OCI-M2 (cell line): ENCODE results near the gene DNAJC30.

Experiments
- DNase-seq: peaks from one replicate; lab custom pipeline; 2025; ENCODE audit not compliant: unreplicated experiment; lab: John Stamatoyannopoulos, UW

Gene DNAJC30

GRCh38 chr7:73649576-73649975 lies 33.7 kb downstream of the DNAJC30 start:
- no peak for DNase-seq

- no peak for DNase-seq
These were observed 34.5 kb downstream of the DNAJC30 start for GRCh38 chr7:73648593-73649332.

GRCh38 chr7:73647725-73648592 lies 35.3 kb downstream of the DNAJC30 start:
- no peak for DNase-seq

GRCh38 chr7:73646785-73647724 lies 36.2 kb downstream of the DNAJC30 start:
- DNase-seq: no peak

GRCh38 chr7:73645643-73646174 lies 37.5 kb downstream of the DNAJC30 start:
- no peak for DNase-seq

GRCh38 chr7:73644688-73645286 lies 38.5 kb downstream of the DNAJC30 start:
- no peak for DNase-seq

- DNase-seq: no peak
These were observed 40.4 kb downstream of the DNAJC30 start for GRCh38 chr7:73642834-73643233.

GRCh38 chr7:73638911-73639310 lies 44.3 kb downstream of the DNAJC30 start:
- DNase-seq: no peak

GRCh38 chr7:73635428-73636200 lies 47.6 kb downstream of the DNAJC30 start:
- no peak for DNase-seq

- no peak for DNase-seq
These were observed 49.4 kb downstream of the DNAJC30 start for GRCh38 chr7:73633844-73634243.

- no peak for DNase-seq
These were observed 49.9 kb downstream of the DNAJC30 start for GRCh38 chr7:73633323-73633722.

GRCh38 chr7:73631558-73631957 lies 51.7 kb downstream of the DNAJC30 start:
- no peak for DNase-seq
